T-helper 2 cell (primary cell): ENCODE measurements around the gene USP16.
A peak's percentile ranks its signal among the peaks of the same experiment; 100 is the strongest.

ENCODE experiments used
- DNase-seq, 5 experiments: peaks; one replicate each; pipeline versions ENCODE4 v3.0.0 to v3.0.0-alpha.2; 2012 to 2022

Gene USP16

GRCh38 chr21:29033871-29034270, 9.4 kb downstream of the USP16 start:
- DNase-seq: no peak

DNA sequence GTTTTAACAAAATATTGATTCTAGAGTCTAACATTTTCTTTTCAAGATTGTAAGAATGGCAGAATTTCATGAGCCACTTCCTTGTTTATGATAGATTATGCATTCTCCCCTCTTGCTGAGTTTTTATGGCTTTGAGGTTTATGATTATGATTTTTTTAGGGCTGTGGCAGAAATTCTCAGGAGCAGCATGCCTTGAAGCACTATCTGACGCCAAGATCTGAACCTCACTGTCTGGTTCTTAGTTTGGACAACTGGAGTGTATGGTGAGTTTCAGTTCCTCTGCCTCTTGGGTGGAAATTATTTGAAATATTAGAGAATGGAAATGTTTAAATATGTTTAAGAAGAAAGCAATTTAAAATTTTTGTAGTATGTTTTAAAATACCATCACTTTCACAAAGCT, 10.2 kb downstream of the USP16 start:
- DNase-seq: no peak

- no peak for DNase-seq
Measured at GRCh38 chr21:29052224-29052623, 27.8 kb downstream of the USP16 start.

DNA sequence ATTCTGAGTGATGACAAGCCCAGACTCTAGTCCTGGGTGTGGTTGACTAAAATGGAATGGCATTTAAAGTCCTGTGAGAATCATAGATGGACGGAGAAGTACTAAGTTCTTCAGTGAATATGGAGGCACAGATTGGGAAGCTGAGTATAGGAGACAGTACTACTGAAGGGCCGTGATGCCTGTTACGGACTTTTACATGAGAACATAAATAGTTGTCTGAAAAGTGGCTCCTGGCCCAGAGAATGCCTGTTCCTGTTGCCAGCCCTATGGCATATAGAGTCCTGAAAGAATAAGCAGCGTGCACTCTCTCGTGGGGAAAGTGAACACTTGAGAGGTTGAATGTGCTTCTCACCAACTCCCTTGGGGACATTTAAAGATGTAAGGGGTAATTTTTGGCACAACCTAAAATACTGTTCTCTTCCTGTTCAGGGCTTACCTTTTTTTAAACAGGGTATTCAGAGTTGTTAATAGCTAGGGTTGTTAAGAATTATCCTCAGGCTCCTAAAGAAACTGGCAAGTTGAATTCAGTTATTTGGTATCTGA, 28.6 kb downstream of the USP16 start:
- DNase-seq: no peak

DNA sequence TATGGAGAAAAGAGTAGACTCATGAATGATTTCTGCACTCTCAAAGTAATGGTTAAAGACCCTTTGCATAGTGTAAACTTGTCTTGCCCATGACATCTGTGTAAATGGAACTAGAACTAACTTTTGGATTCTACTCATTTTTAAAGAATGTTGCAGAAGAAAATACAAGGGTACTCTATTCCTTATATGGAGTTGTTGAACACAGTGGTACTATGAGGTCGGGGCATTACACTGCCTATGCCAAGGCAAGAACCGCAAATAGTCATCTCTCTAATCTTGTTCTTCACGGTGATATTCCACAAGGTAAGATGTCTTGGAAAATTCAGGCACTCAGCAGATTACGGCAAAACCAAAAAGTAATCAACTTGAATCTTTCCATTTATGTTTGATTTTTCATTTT, 29.2 kb downstream of the USP16 start:
- DNase-seq: no peak

DNA sequence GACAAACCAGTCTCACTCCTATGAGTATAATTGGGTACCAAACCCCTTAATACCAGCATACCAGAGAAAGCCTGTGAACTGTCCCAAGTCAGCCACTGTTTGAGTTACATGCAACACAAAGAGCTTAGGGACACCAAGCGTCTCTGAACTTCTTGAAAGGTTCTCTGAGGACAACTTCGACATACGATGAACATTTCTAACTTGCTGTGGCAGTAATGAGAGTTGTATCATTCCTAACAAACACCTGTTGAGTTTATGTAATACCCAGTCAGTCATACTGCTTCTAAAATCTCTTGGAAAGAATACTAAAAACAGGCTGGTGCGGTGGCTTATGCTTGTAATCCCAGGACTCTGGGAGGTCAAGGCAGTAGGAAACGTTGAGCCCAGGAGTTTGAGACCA, 30.6 kb downstream of the USP16 start:
- no peak for DNase-seq

DNA sequence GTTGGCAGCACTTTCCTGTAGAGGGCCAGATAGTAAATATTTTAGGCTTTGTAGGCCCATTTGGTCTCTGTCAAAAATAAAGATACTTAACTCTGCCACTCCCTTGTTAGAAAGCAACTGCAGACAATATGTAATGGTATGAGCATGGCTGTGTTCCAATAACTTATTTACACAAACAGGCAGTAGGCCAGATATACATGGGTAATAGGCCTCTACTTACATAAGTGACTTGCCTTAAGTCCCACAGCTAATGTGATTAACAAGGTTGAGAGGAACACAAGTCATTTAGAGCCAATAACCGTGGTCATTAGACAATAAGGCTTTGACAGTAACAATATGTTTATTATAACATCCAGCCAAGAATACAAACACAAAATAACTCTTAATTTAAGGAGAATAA, 31.5 kb downstream of the USP16 start:
- DNase-seq: no peak

- DNase-seq: no peak
Measured at GRCh38 chr21:29056538-29057050, 32.1 kb downstream of the USP16 start.

- DNase-seq: no peak
Measured at GRCh38 chr21:29064850-29065481, 40.5 kb downstream of the USP16 start.

GRCh38 chr21:29072873-29073221, 48.4 kb downstream of the USP16 start:
- no peak for DNase-seq

GRCh38 chr21:29073222-29074006, 48.9 kb downstream of the USP16 start, which contains the start of gene CCT8:
Gene CCT8, minus strand, starts transcription at chr21:29073648. Its CDS starts 58 bp downstream, at chr21:29073590.
- DNase-seq: peak; percentile 90 to 100 (median 98)

- no peak for DNase-seq
Measured at GRCh38 chr21:29074007-29074376, 49.5 kb downstream of the USP16 start.

DNA sequence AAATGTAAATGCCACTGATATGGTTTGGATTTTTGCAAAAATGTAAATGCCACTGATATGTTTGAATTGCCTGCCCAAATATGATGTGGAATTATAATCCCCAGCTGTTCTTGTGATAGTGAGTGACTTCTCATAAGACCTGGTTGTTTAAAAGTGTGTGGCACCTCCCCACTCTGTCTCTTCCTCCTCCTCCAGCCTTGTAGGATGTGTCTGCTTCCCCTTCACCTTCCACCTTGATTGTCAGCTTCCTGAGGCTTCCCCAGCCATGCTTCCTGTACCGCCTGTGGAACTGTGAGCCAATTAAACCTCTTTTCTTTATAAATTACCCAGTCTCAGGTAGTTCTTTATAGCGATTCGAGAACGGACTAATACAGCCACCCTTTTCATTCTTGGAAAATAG, 50.3 kb downstream of the USP16 start:
- no peak for DNase-seq

- no peak for DNase-seq
Measured at GRCh38 chr21:29075706-29076466, 51.4 kb downstream of the USP16 start.

DNA sequence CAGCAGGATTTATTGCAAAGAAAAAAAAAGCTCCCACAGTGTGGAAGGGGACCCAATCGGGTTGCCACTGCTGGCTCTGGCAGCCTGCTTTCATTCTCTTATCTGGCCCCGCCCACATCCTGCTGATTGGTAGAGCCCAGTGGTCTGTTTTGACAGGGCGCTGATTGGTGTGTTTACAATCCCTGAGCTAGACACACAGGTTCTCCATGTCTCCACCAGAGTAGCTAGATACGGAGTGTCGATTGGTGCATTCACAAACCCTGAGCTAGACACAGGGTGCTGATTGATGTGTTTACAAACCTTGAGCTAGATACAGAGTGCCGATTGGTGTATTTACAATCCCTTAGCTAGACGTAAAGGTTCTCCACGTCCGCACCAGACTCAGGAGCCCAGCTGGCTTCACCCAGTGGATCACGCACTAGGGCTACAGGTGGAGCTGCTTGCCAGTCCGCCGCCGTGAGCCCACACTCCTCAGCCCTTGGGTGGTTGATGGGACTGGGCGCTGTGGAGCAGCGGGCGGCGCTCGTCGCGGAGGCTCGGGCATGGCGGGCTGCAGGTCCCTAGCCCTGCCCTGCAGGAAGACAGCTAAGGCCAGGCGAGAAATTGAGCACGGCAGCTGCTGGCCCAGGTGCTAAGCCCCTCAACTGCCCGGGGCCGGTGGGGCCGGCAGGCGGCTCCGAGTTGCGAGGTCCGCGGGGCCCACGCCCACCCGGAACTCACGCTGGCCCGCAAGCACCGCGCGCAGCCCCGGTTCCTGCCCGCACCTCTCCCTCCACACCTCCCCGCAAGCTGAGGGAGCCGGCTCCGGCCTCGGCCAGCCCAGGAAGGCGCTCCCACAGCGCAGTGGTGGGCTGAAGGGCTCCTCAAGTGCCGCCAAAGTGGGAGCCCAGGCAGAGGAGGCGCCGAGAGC, 52.5 kb downstream of the USP16 start:
- peak; percentile 30 to 87 (median 56) for DNase-seq

GRCh38 chr21:29077651-29078090, 53.2 kb downstream of the USP16 start:
- DNase-seq: peak in 1 of 5 experiments; percentile 68

DNA sequence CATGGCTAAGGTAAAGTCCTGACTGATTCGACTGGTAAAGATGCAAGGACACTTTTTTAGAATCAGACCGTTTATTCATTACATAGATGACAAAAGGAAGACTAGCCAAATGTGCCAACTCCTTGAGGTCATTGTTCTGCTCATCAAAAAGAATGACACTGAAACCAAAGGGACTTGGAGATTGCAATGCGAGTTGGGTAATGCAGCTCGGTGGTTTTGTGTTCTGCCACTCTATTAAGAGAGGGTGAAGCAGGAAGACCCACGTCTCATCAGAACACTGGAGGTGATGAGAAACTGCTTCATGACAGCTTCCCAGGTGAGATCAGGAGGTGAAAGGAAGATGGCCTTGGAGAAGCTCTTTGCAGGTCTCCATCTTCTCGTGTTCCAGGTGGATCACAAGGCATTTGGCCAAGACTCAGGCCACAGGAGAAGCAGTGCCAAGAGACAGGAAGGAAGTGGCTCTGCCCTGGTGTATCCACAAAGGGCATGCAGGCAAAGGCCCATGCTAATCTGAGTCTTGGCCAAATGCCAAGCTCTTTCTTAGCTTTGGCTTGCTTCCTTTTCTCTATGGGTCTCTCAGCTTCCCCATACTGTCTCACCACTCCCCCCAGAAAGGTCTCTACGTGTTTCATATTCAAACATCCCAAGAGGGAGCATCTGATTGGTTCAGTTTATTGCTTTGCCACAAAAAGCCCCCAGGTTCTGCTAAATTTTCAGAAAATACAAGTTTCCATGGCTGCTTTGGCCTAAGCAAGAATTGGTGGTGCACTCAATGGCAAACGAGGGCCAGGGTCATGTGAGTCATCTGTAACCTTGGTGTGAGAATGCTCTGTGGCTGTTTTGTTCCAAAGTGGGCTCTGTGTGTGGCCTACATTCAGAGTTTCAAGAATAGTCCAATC, 54.6 kb downstream of the USP16 start:
- peak in 2 of 5 experiments; percentile 29 to 77 for DNase-seq

GRCh38 chr21:29080454-29080941, 56.0 kb downstream of the USP16 start:
- DNase-seq: peak in 2 of 5 experiments; percentile 13 to 43

GRCh38 chr21:29082046-29082815, 57.8 kb downstream of the USP16 start:
- no peak for DNase-seq

- no peak for DNase-seq
Measured at GRCh38 chr21:29083306-29083705, 58.8 kb downstream of the USP16 start.
